RWPE2 (cell line): Measurements from ENCODE around the gene CYSLTR1.
"Not testable (repeated sequence)": the region's sequence is repeated elsewhere in the genome, so short reads cannot be mapped to it uniquely, and the experiment has no call there.

Source experiments
- ATAC-seq: fragments of 200-7000 bp; cut with Tn5 transposase; 3 replicates; pipeline ENCODE4 v1.9.1; 2021; ENCODE audit warnings: low read depth
- DNase-seq: peaks from one replicate; pipeline ENCODE4 v3.0.0-alpha.2; 2020; ENCODE audit warnings: low spot score
- H3K27ac ChIP-seq: fragments of 450-650 bp; 2 replicates; pipeline ENCODE4 v1.5.1; 2017; ENCODE audit warnings: mild to moderate bottlenecking; ENCODE audit not compliant: poor library complexity, severe bottlenecking
- H3K27me3 ChIP-seq: fragments of 250-450 bp; sonication (Bioruptor Pico); 2 replicates; pipeline ENCODE4 v1.5.1; 2021; ENCODE audit warnings: mild to moderate bottlenecking, moderate library complexity; ENCODE audit not compliant: insufficient read depth, poor library complexity, severe bottlenecking
- H3K36me3 ChIP-seq: fragments of 250-450 bp; sonication (Bioruptor Pico); 2 replicates; pipeline ENCODE4 v1.5.1; 2020; ENCODE audit warnings: low read depth, mild to moderate bottlenecking, moderate library complexity
- H3K4me1 ChIP-seq: fragments of 250-450 bp; sonication (Bioruptor Pico); 2 replicates; pipeline ENCODE4 v1.5.1; 2021; ENCODE audit warnings: mild to moderate bottlenecking, moderate library complexity; ENCODE audit not compliant: insufficient read depth, poor library complexity, severe bottlenecking
- H3K4me3 ChIP-seq: fragments of 250-450 bp; sonication (Bioruptor Pico); 2 replicates; pipeline ENCODE4 v1.5.1; 2021; ENCODE audit warnings: mild to moderate bottlenecking, moderate library complexity; ENCODE audit not compliant: severe bottlenecking
- H3K9me3 ChIP-seq: fragments of 250-450 bp; sonication (Bioruptor Pico); 2 replicates; pipeline ENCODE4 v1.5.1; 2021; ENCODE audit warnings: mild to moderate bottlenecking, moderate library complexity; ENCODE audit not compliant: severe bottlenecking
- TF ChIP-seq, protein P1 (sequence below): fragments of 450-650 bp; IDR thresholded peaks from one replicate; pipeline ENCODE4 v1.5.1; 2017; ENCODE audit warnings: mild to moderate bottlenecking, moderate library complexity; ENCODE audit not compliant: poor library complexity, severe bottlenecking

The CYSLTR1 gene

GRCh38 chrX:78315745-78316144, 11.7 kb downstream of the CYSLTR1 start:
- DNase-seq: no peak
- no peaks in the 10 kb centered on the region for H3K36me3 ChIP-seq
- no peak overlapping the region for H3K4me3 ChIP-seq
- TF ChIP-seq, protein P1, sequence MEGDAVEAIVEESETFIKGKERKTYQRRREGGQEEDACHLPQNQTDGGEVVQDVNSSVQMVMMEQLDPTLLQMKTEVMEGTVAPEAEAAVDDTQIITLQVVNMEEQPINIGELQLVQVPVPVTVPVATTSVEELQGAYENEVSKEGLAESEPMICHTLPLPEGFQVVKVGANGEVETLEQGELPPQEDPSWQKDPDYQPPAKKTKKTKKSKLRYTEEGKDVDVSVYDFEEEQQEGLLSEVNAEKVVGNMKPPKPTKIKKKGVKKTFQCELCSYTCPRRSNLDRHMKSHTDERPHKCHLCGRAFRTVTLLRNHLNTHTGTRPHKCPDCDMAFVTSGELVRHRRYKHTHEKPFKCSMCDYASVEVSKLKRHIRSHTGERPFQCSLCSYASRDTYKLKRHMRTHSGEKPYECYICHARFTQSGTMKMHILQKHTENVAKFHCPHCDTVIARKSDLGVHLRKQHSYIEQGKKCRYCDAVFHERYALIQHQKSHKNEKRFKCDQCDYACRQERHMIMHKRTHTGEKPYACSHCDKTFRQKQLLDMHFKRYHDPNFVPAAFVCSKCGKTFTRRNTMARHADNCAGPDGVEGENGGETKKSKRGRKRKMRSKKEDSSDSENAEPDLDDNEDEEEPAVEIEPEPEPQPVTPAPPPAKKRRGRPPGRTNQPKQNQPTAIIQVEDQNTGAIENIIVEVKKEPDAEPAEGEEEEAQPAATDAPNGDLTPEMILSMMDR: no peak
- H3K9me3 ChIP-seq: no peaks in the 10 kb centered on the region
- H3K27ac ChIP-seq: no peak overlapping the region
- no peaks in the 10 kb centered on the region for H3K27me3 ChIP-seq
- H3K4me1 ChIP-seq: no peaks in the 10 kb centered on the region
- ATAC-seq: no peak

GRCh38 chrX:78314561-78314960, 12.8 kb downstream of the CYSLTR1 start:
- no peak overlapping the region for H3K27ac ChIP-seq
- ATAC-seq: no peak
- no peak overlapping the region for H3K4me3 ChIP-seq
- H3K9me3 ChIP-seq: no peaks in the 10 kb centered on the region
- TF ChIP-seq, protein P1: no peak
- H3K4me1 ChIP-seq: no peaks in the 10 kb centered on the region
- no peaks in the 10 kb centered on the region for H3K27me3 ChIP-seq
- no peaks in the 10 kb centered on the region for H3K36me3 ChIP-seq
- DNase-seq: no peak

- Histone ChIP-seq H3K27me3 (no peaks in the 10 kb centered on the region), H3K27ac (no peak overlapping the region), H3K4me3 (no peak overlapping the region), H3K36me3 (no peaks in the 10 kb centered on the region), H3K4me1 (no peaks in the 10 kb centered on the region), H3K9me3 (no peaks in the 10 kb centered on the region)
- TF ChIP-seq, protein P1: no peak
- DNase-seq (no peak), ATAC-seq (no peak)
Observed at GRCh38 chrX:78313526-78313925, 13.9 kb downstream of the CYSLTR1 start.

GRCh38 chrX:78307665-78308064, 19.7 kb downstream of the CYSLTR1 start:
- TF ChIP-seq, protein P1: no peak
- H3K27ac ChIP-seq: no peak overlapping the region
- H3K9me3 ChIP-seq: no peaks in the 10 kb centered on the region
- no peaks in the 10 kb centered on the region for H3K27me3 ChIP-seq
- H3K36me3 ChIP-seq: no peaks in the 10 kb centered on the region
- ATAC-seq (no peak), DNase-seq (no peak)
- no peak overlapping the region for H3K4me3 ChIP-seq
- H3K4me1 ChIP-seq: no peaks in the 10 kb centered on the region

GRCh38 chrX:78303086-78303485, 24.3 kb downstream of the CYSLTR1 start:
- no peak overlapping the region for H3K27ac ChIP-seq
- H3K27me3 ChIP-seq: no peaks in the 10 kb centered on the region
- H3K4me1 ChIP-seq: no peaks in the 10 kb centered on the region
- H3K4me3 ChIP-seq: no peak overlapping the region
- ATAC-seq (no peak), DNase-seq (no peak)
- no peaks in the 10 kb centered on the region for H3K9me3 ChIP-seq
- no peaks in the 10 kb centered on the region for H3K36me3 ChIP-seq
- TF ChIP-seq, protein P1: no peak

GRCh38 chrX:78300933-78301332, 26.5 kb downstream of the CYSLTR1 start:
- not testable (repeated sequence) for DNase-seq, H3K27me3 ChIP-seq, H3K36me3 ChIP-seq, ATAC-seq, H3K27ac ChIP-seq, H3K4me3 ChIP-seq, H3K4me1 ChIP-seq, H3K9me3 ChIP-seq
